Activated naive CD4-positive, alpha-beta T cell treated with anti-CD3 and anti-CD28 coated beads for 36 hours (primary cell): ENCODE data around the gene FMN2. TPM values are rescaled to one million over a fixed set of nuclear protein-coding genes. Genes with fewer than 3 reads are reported as not detected.
"Not testable (repeated sequence)": the region's sequence is repeated elsewhere in the genome, so short reads cannot be mapped to it uniquely, and the experiment has no call there.

Experiments used
- CTCF ChIA-PET: fragments of 350-600 bp; sonication (Branson Sonifier 250); formaldehyde crosslinking; loops from one replicate; lab custom pipeline; 2021; ENCODE audit warnings: antibody characterized with exemption; lab: Charles Lee
- DNase-seq: peaks from one replicate; pipeline ENCODE4 v3.0.0-alpha.2; 2020
- H3K27ac Mint-ChIP-seq: one replicate; pipeline ENCODE4 v1.8.0; 2021; ENCODE audit warnings: mild to moderate bottlenecking, mixed read lengths
- H3K27me3 Mint-ChIP-seq: one replicate; pipeline ENCODE4 v1.8.0; 2021; ENCODE audit warnings: low read depth, mixed read lengths
- H3K36me3 Mint-ChIP-seq: one replicate; pipeline ENCODE4 v1.8.0; 2021; ENCODE audit warnings: low read depth, mixed read lengths
- H3K4me1 Mint-ChIP-seq: one replicate; pipeline ENCODE4 v1.8.0; 2021; ENCODE audit warnings: low read depth, mixed read lengths
- H3K4me3 Mint-ChIP-seq: one replicate; pipeline ENCODE4 v1.8.0; 2021; ENCODE audit warnings: mild to moderate bottlenecking, moderate library complexity, mixed read lengths
- H3K9me3 Mint-ChIP-seq: one replicate; pipeline ENCODE4 v1.8.0; 2021; ENCODE audit warnings: mixed read lengths
- intact Hi-C: fragments of 100-400 bp; cut with micrococcal nuclease; formaldehyde crosslinking; loops from one replicate; pipeline ENCODE4 v1.15.1; 2023
- total RNA-seq, 2 experiments: library from RNA; stranded (reverse); gene quantifications; one replicate each; pipeline ENCODE4 v1.2.3, GENCODE V29; 2021

The FMN2 gene
- total RNA-seq, 2 experiments from 2014 or later, result not detected

DNA sequence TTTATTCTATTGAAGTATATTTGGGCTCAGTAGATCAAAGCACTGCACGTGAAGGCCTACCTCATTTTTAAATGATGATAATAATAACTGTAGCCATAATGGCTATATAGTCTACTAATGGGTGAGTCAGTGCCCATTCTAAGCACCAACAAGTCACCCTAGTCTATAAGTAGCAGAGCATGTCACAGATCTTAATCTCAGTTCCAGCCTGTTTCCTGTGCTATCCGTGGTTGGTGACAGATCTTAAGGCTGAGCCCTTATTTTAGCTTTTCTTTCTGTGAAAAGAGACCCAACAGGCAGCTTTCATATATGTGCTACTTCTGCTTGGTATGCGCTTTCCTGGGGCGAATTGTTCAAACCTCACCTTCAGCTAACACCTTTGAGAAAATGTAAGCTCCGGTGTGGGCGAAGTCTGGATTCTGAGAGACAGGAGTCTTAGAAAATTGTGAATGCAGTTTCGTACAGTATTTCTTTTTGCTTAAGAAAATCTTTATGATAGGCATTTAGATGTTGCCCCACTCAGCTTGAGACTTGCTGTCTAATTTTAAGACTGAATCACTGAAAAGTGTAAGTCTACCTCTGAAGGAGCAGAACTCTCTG is 59.6 kb downstream of the FMN2 start:
- no peaks in the 10 kb centered on the region for H3K4me1 Mint-ChIP-seq
- no peaks in the 10 kb centered on the region for H3K9me3 Mint-ChIP-seq
- no peaks in the 10 kb centered on the region for H3K36me3 Mint-ChIP-seq
- intact Hi-C loops, result no loop called here
- no peak for DNase-seq
- H3K27me3 Mint-ChIP-seq, result peaks cover 8% of the 10 kb centered on the region
- H3K27ac Mint-ChIP-seq, result no peak overlapping the region
- CTCF ChIA-PET, result interaction anchor here (0.7 to 1.9 kb wide), 2 partner anchors 37 to 124 kb away, joined by 3 to 7 read pairs; no protein-coding TSS in a partner anchor
- no peak overlapping the region for H3K4me3 Mint-ChIP-seq

GRCh38 chr1:240152611-240153297 is 61.1 kb downstream of the FMN2 start:
- Mint-ChIP-seq H3K9me3 (no peaks in the 10 kb centered on the region), H3K27me3 (peaks cover 7% of the 10 kb centered on the region), H3K36me3 (no peaks in the 10 kb centered on the region), H3K4me3 (no peak overlapping the region), H3K27ac (no peak overlapping the region), H3K4me1 (no peaks in the 10 kb centered on the region)
- DNase-seq, result no peak
- intact Hi-C loops, result no loop called here
- CTCF ChIA-PET, result interaction anchor here (0.7 kb wide), 1 partner anchor 1217 kb away, joined by 3 read pairs; no protein-coding TSS in a partner anchor

DNA sequence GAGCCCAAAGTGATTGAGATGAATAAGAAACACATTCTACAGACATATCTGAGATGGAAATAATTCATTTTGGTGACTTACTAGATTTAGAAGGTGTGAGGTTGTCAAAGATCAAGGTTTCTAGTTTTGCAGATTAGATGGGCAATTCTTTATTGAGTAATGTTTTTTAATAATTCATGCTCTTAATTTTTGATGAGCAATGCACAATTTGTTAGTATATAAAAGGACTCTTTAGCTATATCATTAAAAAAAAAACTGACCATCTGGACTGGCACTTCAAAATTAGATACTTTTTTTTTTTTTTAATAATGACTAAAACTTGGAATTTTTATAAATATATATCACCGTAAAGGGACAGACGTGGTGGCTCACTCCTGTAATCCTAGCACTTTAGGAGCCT is 63.9 kb downstream of the FMN2 start:
- no peaks in the 10 kb centered on the region for H3K36me3 Mint-ChIP-seq
- intact Hi-C loops, result no loop called here
- H3K4me3 Mint-ChIP-seq, result no peak overlapping the region
- H3K4me1 Mint-ChIP-seq, result no peaks in the 10 kb centered on the region
- DNase-seq, result no peak
- no peak overlapping the region for H3K27ac Mint-ChIP-seq
- CTCF ChIA-PET, result no interaction called here
- peaks cover 2% of the 10 kb centered on the region for H3K27me3 Mint-ChIP-seq
- H3K9me3 Mint-ChIP-seq, result no peaks in the 10 kb centered on the region

DNA sequence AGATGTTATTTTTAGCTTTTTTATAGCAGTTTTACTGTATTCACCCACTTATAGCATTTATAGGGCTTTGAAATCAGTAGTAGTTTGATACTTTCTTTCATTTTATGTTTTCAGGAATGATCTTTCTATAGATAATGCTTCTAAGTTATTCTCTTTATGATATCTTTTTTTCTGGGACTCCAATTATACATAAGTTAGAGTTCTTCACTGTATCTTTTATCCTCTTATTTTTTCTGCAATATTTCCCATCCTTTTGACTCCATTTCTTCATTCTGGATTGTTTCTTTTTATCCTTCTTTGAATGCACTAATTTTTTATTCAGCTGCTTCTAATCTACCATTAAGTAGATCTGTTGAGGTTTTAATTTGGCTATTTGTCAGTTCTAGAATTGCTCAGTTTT is 73.1 kb downstream of the FMN2 start:
- intact Hi-C loops, result no loop called here
- H3K27me3 Mint-ChIP-seq, result no peaks in the 10 kb centered on the region
- H3K4me1 Mint-ChIP-seq, result no peaks in the 10 kb centered on the region
- DNase-seq, result no peak
- H3K36me3 Mint-ChIP-seq, result no peaks in the 10 kb centered on the region
- H3K27ac Mint-ChIP-seq, result no peak overlapping the region
- CTCF ChIA-PET, result no interaction called here
- H3K9me3 Mint-ChIP-seq, result peaks cover 5% of the 10 kb centered on the region
- H3K4me3 Mint-ChIP-seq, result no peak overlapping the region

GRCh38 chr1:240169188-240169587 is 77.5 kb downstream of the FMN2 start:
- Mint-ChIP-seq H3K27ac (no peak overlapping the region), H3K4me1 (no peaks in the 10 kb centered on the region), H3K27me3 (no peaks in the 10 kb centered on the region), H3K9me3 (peaks cover 4% of the 10 kb centered on the region), H3K36me3 (no peaks in the 10 kb centered on the region), H3K4me3 (no peak overlapping the region)
- intact Hi-C loops, result no loop called here
- DNase-seq, result no peak
- CTCF ChIA-PET, result no interaction called here

DNA sequence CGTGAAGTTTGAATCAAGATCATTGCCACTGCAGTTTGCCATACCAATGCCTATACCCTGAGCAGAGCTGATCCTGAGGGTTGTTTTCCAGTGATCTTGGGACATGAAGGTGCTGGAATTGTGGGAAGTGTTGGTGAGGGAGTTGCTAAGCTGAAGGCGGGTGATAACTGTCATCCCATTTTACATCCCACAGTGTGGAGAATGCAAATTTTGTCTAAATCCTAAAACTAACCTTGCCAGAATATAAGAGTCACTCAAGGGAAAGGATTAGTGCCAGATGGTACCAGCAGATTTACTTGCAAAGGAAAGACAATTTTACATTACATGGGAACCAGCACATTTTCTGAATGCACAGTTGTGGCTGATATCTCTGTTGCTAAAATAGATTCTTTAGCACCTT is 78.6 kb downstream of the FMN2 start:
- H3K4me1 Mint-ChIP-seq, result no peaks in the 10 kb centered on the region
- no peaks in the 10 kb centered on the region for H3K27me3 Mint-ChIP-seq
- CTCF ChIA-PET, result no interaction called here
- peaks cover 4% of the 10 kb centered on the region for H3K9me3 Mint-ChIP-seq
- intact Hi-C loops, result no loop called here
- no peaks in the 10 kb centered on the region for H3K36me3 Mint-ChIP-seq
- no peak for DNase-seq
- H3K4me3 Mint-ChIP-seq, result no peak overlapping the region
- no peak overlapping the region for H3K27ac Mint-ChIP-seq

GRCh38 chr1:240170806-240171205 is 79.1 kb downstream of the FMN2 start:
- CTCF ChIA-PET, result no interaction called here
- H3K4me3 Mint-ChIP-seq, result no peak overlapping the region

DNA sequence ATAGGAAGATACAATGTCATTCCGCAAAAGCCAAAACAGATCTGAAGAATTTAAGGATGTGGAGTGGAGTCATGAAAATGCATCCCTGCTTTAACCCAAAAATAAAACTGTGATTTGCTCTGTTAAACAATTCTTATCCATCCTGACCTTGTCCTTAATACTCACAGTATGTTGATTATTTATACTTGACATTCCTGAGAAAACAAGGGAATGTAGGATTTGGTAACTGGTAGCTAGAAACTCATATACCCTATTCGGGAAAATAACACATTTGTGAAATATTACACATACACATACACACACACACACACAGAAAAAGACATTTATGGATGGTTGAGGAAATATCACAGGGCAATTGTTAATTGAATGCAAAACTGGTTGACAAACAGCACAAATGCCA is 80.2 kb downstream of the FMN2 start:
- Mint-ChIP-seq H3K9me3 (peaks cover 1% of the 10 kb centered on the region), H3K27ac (no peak overlapping the region), H3K27me3 (no peaks in the 10 kb centered on the region), H3K36me3 (no peaks in the 10 kb centered on the region), H3K4me1 (no peaks in the 10 kb centered on the region), H3K4me3 (no peak overlapping the region)
- no peak for DNase-seq
- CTCF ChIA-PET, result no interaction called here
- intact Hi-C loops, result no loop called here

More at GRCh38 chr1:240170806-240171205, 79.1 kb downstream of the FMN2 start:
- Mint-ChIP-seq H3K27ac (no peak overlapping the region), H3K27me3 (no peaks in the 10 kb centered on the region), H3K9me3 (peaks cover 1% of the 10 kb centered on the region), H3K4me1 (no peaks in the 10 kb centered on the region), H3K36me3 (no peaks in the 10 kb centered on the region)
- no peak for DNase-seq
- intact Hi-C loops, result no loop called here

DNA sequence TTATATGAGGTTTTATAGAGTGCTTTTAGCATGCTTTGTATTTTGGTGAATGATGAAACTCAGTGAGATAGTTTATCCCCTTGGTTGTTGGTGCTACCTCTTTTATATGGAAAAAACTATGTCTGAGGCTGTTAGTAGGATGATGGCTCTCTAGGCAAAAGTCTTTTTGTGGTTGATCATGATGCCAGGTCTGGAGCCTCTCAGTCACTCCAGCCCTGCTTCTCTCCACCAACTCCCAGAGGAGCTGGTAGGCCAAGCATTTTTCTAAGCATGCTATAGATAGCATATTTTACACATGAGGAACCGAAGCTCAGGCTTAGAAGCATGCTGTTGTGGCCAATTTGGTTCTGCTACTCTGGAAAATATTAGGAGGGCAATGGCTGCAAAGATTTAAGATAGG is 82.2 kb downstream of the FMN2 start:
- H3K27me3 Mint-ChIP-seq, result peaks cover 1% of the 10 kb centered on the region
- no peak for DNase-seq
- H3K36me3 Mint-ChIP-seq, result no peaks in the 10 kb centered on the region
- no peak overlapping the region for H3K27ac Mint-ChIP-seq
- H3K4me3 Mint-ChIP-seq, result no peak overlapping the region
- intact Hi-C loops, result no loop called here
- peaks cover 1% of the 10 kb centered on the region for H3K9me3 Mint-ChIP-seq
- no peaks in the 10 kb centered on the region for H3K4me1 Mint-ChIP-seq
- CTCF ChIA-PET, result interaction anchor here (0.6 kb wide), 1 partner anchor 469 kb away, joined by 3 read pairs; no protein-coding TSS in a partner anchor

- Mint-ChIP-seq H3K4me1 (no peaks in the 10 kb centered on the region), H3K9me3 (peaks cover 1% of the 10 kb centered on the region), H3K27ac (no peak overlapping the region), H3K27me3 (peaks cover 1% of the 10 kb centered on the region), H3K36me3 (no peaks in the 10 kb centered on the region), H3K4me3 (no peak overlapping the region)
- intact Hi-C loops, result no loop called here
- no peak for DNase-seq
- CTCF ChIA-PET, result no interaction called here
Observed at GRCh38 chr1:240174734-240175133, 83.1 kb downstream of the FMN2 start.

- Mint-ChIP-seq H3K36me3 (no peaks in the 10 kb centered on the region), H3K4me1 (no peaks in the 10 kb centered on the region), H3K27me3 (peaks cover 1% of the 10 kb centered on the region), H3K27ac (no peak overlapping the region), H3K4me3 (no peak overlapping the region), H3K9me3 (peaks cover 1% of the 10 kb centered on the region)
- no peak for DNase-seq
- intact Hi-C loops, result no loop called here
- CTCF ChIA-PET, result no interaction called here
Observed at GRCh38 chr1:240178366-240178765, 86.7 kb downstream of the FMN2 start.

GRCh38 chr1:240184682-240185081 is 93.0 kb downstream of the FMN2 start:
- H3K36me3 Mint-ChIP-seq, H3K27ac Mint-ChIP-seq, DNase-seq, H3K9me3 Mint-ChIP-seq, H3K4me1 Mint-ChIP-seq, CTCF ChIA-PET, H3K4me3 Mint-ChIP-seq, intact Hi-C loops: not testable (repeated sequence)
- H3K27me3 Mint-ChIP-seq, result peaks cover 20% of the 10 kb centered on the region

GRCh38 chr1:240188139-240188538 is 96.5 kb downstream of the FMN2 start:
- Mint-ChIP-seq H3K9me3 (no peaks in the 10 kb centered on the region), H3K4me1 (peaks cover 2% of the 10 kb centered on the region), H3K4me3 (no peak overlapping the region), H3K27ac (no peak overlapping the region), H3K36me3 (no peaks in the 10 kb centered on the region), H3K27me3 (peaks cover 20% of the 10 kb centered on the region)
- CTCF ChIA-PET, result interaction anchor here (0.6 to 0.8 kb wide), 3 partner anchors 36 to 413 kb away, joined by 3 to 4 read pairs (median 3); no protein-coding TSS in a partner anchor
- no peak for DNase-seq
- intact Hi-C loops, result no loop called here
